ENCODE measurements around the gene NRG3.

GRCh38 chr10:82075605-82076004 is 200.6 kb downstream of the NRG3 start:
- TF ChIP-seq, protein P1, sequence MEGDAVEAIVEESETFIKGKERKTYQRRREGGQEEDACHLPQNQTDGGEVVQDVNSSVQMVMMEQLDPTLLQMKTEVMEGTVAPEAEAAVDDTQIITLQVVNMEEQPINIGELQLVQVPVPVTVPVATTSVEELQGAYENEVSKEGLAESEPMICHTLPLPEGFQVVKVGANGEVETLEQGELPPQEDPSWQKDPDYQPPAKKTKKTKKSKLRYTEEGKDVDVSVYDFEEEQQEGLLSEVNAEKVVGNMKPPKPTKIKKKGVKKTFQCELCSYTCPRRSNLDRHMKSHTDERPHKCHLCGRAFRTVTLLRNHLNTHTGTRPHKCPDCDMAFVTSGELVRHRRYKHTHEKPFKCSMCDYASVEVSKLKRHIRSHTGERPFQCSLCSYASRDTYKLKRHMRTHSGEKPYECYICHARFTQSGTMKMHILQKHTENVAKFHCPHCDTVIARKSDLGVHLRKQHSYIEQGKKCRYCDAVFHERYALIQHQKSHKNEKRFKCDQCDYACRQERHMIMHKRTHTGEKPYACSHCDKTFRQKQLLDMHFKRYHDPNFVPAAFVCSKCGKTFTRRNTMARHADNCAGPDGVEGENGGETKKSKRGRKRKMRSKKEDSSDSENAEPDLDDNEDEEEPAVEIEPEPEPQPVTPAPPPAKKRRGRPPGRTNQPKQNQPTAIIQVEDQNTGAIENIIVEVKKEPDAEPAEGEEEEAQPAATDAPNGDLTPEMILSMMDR (IDR thresholded peaks at IDR 0.05; ENCODE audit: low read length) = no peak
- no peak for TF ChIP-seq EZH2 (IDR thresholded peaks at IDR 0.05; ENCODE audit: borderline replicate concordance, low read length)
